Measurements from ENCODE around the gene ENO2. TPM values are rescaled to one million over a fixed set of nuclear protein-coding genes. Genes with fewer than 3 reads are reported as not detected.
"Not testable (repeated sequence)": the region's sequence is repeated elsewhere in the genome, so short reads cannot be mapped to it uniquely, and the experiment has no call there.

Gene ENO2
- total RNA-seq, 1 donor from 2014 or later: 169 TPM

- FAIRE-seq: no peak
- DNase-seq (ENCODE audit: low spot score in 2 of 2): no peak
These were observed 29.8 kb upstream of the ENO2 start for GRCh38 chr12:6884539-6884938.

DNA sequence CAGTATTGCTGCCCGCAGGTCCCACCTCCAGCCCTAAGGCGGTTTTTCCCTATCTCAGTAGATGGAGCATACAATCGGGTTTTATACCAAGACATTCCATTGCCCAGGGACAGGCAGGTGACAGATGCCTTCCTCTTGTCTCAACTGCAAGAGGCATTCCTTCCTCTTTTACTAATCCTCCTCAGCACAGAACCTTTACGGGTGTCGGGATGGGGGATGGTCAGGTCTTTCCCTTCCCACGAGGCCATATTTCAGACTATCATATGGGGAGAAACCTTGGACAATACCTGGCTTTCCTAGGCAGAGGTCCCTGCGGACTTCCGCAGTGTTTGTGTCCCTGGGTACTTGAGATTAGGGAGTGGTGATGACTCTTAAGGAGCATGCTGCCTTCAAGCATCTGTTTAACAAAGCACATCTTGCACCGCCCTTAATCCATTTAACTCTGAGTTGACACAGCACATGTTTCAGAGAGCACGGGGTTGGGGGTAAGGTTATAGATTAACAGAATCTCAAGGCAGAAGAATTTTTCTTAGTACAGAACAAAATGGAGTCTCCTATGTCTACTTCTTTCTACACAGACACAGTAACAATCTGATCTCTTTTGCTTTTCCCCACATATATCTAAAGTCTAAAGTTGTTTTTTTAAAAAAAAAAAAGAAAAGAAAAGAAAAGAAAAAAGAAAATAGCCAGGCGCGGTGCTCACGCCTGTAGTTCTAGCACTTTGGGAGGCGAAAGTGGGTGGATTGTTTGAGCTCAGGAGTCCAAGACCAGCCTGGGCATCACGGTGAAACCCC lies 28.0 kb upstream of the ENO2 start:
- not testable (repeated sequence) for FAIRE-seq; DNase-seq (ENCODE audit: low spot score in 2 of 2)

DNA sequence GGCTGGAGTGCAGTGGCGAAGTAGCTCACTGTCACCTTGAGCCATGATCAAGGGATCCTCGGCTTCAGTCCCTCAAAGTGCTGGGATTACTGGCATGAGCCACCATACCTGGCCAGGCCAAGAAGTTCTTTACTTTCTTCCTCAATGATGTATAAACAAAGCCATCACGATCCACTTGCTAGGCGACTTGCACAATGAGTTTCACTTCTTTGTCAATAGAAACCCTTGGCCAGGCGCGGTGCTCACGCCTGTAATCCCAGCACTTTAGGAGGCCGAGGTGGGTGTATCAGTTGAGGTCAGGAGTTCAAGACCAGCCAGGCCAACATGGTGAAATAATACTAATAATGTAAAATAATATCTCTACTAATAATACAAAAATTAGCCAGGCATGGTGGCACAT lies 26.9 kb upstream of the ENO2 start:
- FAIRE-seq: no peak
- DNase-seq (ENCODE audit: low spot score in 2 of 2): no peak

DNA sequence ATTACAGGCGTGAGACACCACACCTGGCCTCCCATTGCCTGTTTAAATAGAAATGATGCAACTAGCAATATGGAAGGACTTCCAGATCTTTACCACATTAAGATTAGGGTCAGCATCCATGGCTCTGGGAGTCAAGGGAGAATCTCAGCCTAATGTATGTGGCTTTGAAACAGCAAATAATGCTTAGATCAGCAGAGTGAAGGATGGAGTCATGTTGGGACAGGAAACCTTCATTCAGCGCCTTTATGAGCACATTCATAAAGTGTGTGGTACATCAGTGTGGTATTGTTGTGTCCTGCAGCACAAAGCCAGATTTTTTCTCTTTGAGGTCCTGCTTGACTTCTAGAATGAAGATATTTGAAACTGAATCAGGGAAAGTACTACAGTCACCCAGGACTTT lies 26.0 kb upstream of the ENO2 start:
- no peak for DNase-seq (ENCODE audit: low spot score in 2 of 2)

GRCh38 chr12:6888794-6889193 lies 25.6 kb upstream of the ENO2 start:
- DNase-seq (ENCODE audit: low spot score in 2 of 2); FAIRE-seq: not testable (repeated sequence)

More for the DNA sequence above, 26.0 kb upstream of the ENO2 start:
- FAIRE-seq: no peak

- DNase-seq (ENCODE audit: low spot score in 2 of 2); FAIRE-seq: not testable (repeated sequence)
These were observed 24.4 kb upstream of the ENO2 start for GRCh38 chr12:6889775-6890573.

GRCh38 chr12:6890789-6891645 lies 23.4 kb upstream of the ENO2 start:
- FAIRE-seq (no peak), DNase-seq (ENCODE audit: low spot score in 2 of 2) (peak; percentile 96)

DNA sequence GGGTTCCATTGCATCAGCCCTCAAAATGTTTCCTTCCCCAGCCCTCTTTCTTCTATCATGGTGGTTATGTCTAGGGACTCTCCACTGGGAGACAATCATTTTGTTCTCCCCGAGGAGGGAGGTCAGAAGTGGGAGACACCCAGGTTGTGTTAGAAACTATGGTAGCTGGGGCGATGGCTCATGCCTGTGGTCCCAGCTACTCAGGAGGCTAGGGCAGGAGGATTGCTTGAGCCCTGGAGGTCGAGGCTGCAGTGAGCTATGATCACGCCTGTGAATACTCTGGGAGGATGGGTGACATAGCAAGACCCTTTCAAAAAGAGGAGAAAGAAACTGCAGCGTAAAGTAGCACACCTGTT lies 22.8 kb upstream of the ENO2 start:
- no peak for DNase-seq (ENCODE audit: low spot score in 2 of 2)
- FAIRE-seq: no peak

- DNase-seq (ENCODE audit: low spot score in 2 of 2); FAIRE-seq: not testable (repeated sequence)
These were observed 21.7 kb upstream of the ENO2 start for GRCh38 chr12:6892683-6893082.

DNA sequence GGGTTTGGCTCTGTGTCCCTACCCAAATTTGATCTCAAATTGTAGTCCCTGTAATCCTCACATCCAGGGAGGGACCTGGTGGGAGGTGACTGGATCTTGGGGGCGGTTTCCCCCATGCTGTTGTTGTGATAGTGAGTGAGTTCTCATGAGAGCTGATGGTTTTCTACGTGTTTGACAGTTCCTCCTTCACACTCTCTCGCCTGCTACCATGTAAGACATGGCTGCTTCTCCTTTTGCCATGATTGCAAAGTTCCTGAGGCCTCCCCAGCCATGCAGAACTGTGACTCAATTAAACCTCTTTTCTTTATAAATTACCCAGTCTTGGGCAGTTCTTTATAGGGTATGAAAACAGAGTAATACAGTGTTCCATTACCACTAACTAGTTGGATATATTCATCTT lies 20.1 kb upstream of the ENO2 start:
- FAIRE-seq: no peak
- DNase-seq (ENCODE audit: low spot score in 2 of 2): no peak

DNA sequence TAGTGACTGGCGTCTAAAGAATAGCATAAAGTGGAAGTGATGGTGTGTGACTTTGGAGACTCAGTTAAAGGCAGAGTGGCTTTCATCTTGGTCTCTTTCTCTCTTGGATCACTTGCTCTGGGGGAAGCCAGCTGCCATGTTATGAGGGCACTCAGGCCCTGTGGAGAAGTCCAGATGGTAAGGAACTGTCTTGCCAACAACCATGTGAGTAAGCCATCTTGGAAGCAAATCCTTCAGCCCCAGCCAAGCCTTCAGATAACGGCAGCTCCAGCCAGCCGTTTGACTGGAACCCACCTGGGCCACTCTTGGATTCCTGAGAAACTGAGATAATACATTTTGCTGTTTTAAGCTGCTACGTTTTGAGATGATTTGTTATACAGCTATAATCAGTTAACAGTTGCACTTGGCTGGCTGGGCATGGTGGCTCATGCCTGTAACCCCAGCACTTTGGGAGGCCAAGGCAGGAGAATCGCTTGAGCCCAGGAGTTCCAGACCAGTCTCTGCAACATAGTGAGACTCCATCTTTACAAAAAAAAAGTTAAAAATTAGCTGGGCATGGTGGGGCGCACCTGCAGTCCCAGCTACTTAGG lies 17.4 kb upstream of the ENO2 start:
- FAIRE-seq (no peak), DNase-seq (ENCODE audit: low spot score in 2 of 2) (no peak)

GRCh38 chr12:6899427-6899826 lies 15.0 kb upstream of the ENO2 start:
- DNase-seq (ENCODE audit: low spot score in 2 of 2) (no peak), FAIRE-seq (no peak)

DNA sequence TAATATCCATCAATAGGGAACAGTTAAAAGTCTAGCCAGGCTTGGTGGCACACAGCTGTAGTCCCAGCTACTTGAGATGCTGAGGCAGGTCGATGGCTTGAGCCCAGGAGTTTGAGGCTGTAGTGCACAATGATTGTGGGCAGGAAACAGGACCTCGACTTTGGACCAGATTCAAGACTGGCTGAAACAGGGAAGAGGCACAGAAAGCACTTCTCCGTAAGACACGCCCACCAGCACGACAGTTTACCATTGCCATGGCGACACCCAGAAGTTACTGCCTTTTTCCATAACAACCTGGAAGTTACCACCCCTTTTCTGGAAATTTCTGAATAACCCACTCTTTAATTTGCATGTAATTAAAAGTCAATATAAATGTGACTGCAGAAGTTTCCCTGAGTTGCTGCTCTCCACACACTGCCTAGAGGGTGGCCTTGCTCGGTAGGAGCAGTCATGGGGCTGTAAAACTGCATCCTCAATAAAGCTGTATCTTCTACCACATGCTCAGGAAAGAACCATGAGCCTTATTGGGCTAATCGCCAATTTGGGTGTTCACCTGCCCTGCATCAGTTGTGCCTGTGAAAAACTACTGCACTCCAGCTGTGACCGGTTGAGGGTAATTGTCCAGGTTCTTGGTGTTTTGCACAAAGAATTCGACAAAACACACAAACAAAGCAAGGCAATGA lies 14.4 kb upstream of the ENO2 start:
- no peak for FAIRE-seq

DNA sequence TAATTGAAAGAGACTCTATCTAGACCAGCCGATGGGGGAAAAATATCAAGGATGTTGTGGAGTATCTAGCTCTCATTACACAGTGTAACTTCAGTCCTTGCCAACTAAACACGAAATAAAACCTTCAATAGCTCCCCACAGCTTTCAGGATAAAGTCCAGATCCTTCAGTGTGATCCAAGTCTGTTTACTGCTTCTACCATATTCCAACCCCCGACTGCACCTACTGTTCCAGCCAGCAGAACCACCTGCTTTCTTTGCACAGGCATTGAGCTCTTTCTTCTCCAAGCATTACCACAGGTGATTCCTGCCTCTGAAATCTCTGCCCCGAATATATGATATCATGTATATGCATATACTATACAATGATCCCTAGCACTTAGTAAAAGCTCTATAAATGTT lies 11.9 kb upstream of the ENO2 start:
- DNase-seq (ENCODE audit: low spot score in 2 of 2) (no peak), FAIRE-seq (no peak)

More for the DNA sequence above, 14.4 kb upstream of the ENO2 start:
- DNase-seq (ENCODE audit: low spot score in 2 of 2): no peak

DNA sequence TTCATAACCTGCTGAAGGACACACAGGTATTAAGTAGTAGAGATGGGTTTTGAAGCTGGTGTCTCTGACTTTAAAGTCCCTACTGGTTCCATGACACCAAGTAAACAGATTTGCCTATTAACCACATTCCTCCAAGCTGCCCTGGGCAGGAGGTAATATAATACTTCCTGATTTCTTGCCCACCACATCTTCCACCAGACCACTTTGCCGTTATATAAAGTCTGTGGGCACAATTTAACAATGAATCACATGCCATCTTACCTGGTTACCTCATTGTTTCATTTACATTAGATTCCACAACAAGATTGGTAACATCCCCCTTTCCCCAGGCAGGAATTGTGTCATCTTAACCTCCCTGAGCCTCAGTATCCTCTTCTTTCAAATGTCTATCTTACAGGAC lies 10.7 kb upstream of the ENO2 start:
- FAIRE-seq (no peak), DNase-seq (ENCODE audit: low spot score in 2 of 2) (no peak)

DNA sequence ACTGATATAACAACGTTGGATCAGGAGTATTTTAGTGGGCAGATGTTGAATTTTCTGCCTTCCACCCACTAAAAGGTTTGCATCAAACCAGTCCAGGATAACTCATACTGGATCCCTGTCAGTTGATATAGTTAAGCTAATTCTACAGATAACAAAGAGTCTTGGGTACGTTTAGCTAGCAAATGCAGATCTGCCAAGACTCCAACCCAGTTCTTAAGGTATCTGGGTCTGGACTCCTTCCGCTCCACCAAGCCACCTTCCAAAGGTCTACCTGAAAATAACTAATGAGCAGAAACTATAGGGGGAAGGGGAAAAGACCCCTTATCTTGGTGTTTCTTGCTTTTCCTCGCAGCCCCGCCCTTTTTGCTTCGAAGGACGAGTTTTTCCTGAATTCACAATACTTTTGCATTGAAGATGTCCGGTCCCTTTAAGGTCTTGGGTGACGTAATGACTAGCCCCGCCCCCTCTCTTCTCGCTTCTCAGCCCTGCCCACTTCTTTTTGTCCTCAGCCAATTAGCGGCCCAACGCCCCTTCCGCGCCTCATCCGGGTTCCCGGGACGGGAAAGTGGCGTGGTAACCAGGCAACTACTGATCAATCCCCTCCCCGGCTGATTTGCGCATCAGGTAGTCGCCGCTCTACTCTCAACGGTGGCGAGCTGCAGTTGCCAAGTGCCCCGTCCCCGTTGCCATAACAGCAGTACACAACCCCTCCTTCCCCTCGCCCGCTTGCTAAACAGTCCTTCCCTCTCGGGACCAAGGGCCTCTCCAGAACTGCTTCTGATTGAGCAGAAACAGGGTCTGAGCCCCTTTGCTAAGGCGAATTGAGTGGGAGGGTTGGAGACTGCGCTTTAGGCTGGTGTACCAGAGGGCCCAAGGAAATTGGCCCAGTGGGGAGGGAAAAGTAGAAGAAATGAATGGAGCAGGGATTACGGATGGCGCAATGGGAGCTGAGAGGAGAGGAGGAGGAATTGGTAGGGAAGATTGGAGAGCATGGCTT lies 9.8 kb upstream of the ENO2 start, which contains the start of gene LRRC23:
TSS of gene LRRC23 (plus strand) at position 543 of the 997 bp plus-strand sequence. CDS start 812 bp downstream, outside the sequence.
- DNase-seq (ENCODE audit: low spot score in 2 of 2) (peak; percentile 87 to 89), FAIRE-seq (peak; percentile 47)

DNA sequence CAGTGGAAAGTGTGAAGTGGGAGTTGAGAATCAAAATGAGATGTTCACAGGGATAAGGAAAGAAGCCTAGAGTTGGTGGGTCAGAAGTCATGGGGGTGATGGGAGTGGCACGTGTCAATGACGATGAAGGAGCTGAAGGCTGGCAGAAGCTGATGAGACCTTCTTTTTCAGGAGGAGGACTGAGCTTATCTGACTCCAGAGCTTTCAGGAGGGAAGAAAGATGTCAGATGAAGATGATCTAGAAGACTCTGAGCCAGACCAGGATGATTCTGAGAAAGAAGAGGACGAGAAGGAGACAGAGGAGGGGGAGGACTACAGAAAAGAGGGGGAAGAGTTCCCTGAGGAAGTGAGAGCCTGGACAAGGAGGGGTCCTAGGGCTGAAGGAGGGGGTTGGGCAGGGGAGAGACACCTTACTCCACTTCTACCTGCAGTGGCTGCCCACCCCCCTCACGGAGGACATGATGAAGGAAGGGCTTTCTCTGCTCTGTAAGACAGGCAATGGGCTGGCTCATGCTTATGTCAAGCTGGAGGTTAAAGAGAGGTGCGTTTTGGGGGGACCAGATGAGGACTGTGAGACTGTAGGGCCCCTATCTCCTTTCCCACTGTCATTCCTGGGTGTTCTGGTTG lies 8.9 kb upstream of the ENO2 start:
- FAIRE-seq: no peak
- DNase-seq (ENCODE audit: low spot score in 2 of 2): no peak

GRCh38 chr12:6908141-6908540 lies 6.2 kb upstream of the ENO2 start:
- not testable (repeated sequence) for DNase-seq (ENCODE audit: low spot score in 2 of 2); FAIRE-seq

All from frontal cortex (tissue), 4 donors.